Right ventricle myocardium inferior (tissue), 1 donor: ENCODE measurements around the gene RHO. TPM values are rescaled to one million over a fixed set of nuclear protein-coding genes. Genes with fewer than 3 reads are reported as not detected.

Experiments
- ATAC-seq: fragments of 200-7000 bp; cut with Tn5 transposase; one replicate; pipeline ENCODE4 v1.9.1; 2020; ENCODE audit warnings: mild to moderate bottlenecking, moderate library complexity
- DNase-seq: peaks from one replicate; pipeline ENCODE4 v3.0.0; 2021; ENCODE audit errors: missing footprints
- intact Hi-C: fragments of 100-400 bp; cut with DNase I; formaldehyde crosslinking; loops from one replicate; pipeline ENCODE4 v1.11.0; 2022
- total RNA-seq: library from RNA; stranded (reverse); fragmentation: NEBNext Ultra II Directional; extraction: Animal tissue kit (Norgen Biotek cat#: 25700); gene quantifications from one replicate; pipeline ENCODE4 v1.2.1, GENCODE V29; 2021
- donor health status: DM: no; HTN: yes; CAD: no; lungs with severe emphysema.

Gene RHO
- total RNA-seq, 1 donor from 2014 or later: not detected

DNA sequence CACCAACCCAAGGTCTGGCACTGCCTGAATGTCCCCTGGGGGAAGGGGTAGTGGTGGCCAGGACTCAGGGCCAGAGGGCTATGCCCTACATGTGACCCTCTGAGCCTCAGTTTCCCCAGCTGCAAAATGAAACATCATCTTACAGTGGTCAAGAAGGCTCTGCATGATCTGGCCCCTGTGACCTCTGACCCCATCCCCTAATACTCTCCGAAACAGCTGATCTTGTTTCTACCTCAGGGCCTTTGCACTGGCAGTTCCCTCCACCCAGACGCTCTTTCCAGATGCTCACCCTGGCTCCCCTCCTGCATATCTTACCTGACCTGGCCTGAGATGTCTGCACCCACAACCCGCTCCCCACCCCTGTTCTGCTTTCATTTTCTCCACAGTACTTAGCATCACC is 56.2 kb downstream of the RHO start:
- DNase-seq (no peak), ATAC-seq (no peak)
- intact Hi-C loops: no loop called here

Other genes with a start within 250 kb of the RHO start
- gene HMCES, start 249.8 kb upstream of the RHO start, total RNA-seq: 42.3 TPM
- gene EFCAB12, start 100.0 kb upstream of the RHO start, total RNA-seq: not detected
- gene MBD4, start 88.7 kb upstream of the RHO start, total RNA-seq: 20.2 TPM
- 19.7 TPM for gene IFT122, start 88.4 kb upstream of the RHO start, total RNA-seq
- not detected for gene H1-8, start 14.5 kb downstream of the RHO start, total RNA-seq
- 66.3 TPM for gene PLXND1, start 78.0 kb downstream of the RHO start, total RNA-seq